NOMO-1 treated with dmso at 0.1 percent for 144 hours (cell line): Measurements from ENCODE around the gene GRIN2D.
A peak's percentile ranks its signal among the peaks of the same experiment; 100 is the strongest.
"Not testable (repeated sequence)": the region's sequence is repeated elsewhere in the genome, so short reads cannot be mapped to it uniquely, and the experiment has no call there.

Experiments used
- DNase-seq: peaks from one replicate; lab custom pipeline; 2025; ENCODE audit not compliant: unreplicated experiment; lab: John Stamatoyannopoulos, UW

GRIN2D gene

DNA sequence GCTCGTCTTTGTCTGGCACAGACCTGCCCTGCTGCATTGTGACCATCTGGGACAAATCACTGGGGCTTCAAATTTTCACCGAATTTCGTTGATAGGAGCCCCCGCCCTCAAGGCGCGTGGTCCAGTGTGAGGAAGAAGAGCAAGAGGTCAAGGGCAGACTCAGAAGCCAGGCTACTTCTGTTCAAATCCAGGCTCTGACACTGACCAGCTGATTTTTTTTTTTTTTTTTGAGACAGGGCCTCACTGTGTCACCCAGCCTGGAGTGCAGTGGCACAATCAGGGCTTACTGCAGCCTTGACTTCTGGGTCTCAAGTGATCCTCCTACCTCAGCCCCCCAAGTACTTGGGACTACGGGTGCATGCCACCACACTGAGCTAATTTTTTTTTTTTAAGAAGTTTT lies 22.1 kb upstream of the GRIN2D start:
- DNase-seq, result no peak

DNA sequence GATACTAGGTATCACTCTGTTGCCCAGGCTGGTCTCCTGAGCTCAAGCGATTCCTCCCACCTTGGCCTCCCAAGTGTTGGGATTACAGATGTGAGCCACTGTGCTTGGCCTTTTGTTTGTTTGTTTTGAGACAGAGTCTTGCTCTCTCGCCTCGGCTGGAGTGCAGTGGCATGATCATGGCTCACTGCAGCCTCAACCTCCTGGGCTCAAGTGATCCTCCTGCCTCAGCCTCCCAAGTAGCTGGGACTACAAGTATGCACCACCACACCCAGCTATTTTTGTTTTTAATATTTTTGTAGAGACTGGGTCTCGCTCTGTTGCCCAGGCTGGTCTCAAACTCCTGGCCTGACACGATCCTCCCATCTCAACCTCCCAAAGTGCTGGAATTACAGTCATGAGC lies 21.7 kb upstream of the GRIN2D start:
- not testable (repeated sequence) for DNase-seq

DNA sequence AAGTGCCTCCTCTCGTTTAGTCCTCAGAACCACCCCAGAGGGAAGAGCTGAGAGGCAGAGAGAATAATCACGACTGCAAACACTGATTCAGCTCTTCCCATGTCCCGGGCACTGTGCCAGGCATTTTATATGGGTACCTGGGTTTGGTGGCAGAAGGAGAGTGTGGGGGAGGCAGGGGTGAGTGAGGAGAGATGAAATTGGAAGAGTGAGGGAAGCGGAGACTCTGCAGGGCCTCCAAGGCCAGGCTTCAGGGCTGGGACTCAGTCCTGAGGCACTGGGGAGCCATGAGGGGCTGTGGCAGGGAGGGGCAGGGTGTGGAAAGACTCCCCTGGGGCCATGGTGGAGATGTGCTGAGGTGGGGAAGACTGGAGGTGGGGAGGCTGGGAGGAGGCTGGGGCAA lies 20.6 kb upstream of the GRIN2D start:
- no peak for DNase-seq

DNA sequence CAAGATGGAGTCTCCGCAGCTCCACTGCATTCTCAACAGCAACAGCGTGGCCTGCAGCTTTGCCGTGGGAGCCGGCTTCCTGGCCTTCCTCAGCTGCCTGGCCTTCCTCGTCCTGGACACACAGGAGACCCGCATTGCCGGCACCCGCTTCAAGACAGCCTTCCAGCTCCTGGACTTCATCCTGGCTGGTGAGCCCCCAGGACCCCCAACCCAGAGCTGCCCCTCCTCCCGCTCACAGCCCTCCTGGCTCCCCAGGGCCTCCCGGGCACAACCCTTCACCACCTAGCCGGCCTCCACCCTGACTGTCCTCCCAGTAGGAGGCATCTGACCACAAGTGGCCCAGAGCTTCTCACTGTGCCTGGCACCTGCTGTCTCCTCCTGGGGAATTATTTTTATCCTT lies 19.9 kb upstream of the GRIN2D start:
- DNase-seq, result no peak

DNA sequence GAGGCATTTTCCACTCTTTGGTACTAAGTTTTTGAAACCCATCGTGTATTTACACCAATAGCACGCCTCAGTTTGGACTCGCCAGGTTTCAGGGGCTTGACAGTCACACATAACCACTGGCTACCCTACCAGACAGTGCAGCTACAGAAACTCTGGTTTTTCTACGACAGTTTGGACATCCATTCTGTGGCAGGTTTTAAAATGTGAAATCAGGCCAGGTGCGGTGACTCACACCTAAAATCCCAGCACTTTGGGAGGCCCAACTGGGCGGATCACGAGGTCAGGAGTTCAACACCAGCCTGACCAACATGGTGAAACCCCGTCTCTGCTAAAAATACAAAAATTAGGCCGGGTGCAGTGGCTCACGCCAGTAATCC lies 15.3 kb upstream of the GRIN2D start:
- DNase-seq, result no peak

DNA sequence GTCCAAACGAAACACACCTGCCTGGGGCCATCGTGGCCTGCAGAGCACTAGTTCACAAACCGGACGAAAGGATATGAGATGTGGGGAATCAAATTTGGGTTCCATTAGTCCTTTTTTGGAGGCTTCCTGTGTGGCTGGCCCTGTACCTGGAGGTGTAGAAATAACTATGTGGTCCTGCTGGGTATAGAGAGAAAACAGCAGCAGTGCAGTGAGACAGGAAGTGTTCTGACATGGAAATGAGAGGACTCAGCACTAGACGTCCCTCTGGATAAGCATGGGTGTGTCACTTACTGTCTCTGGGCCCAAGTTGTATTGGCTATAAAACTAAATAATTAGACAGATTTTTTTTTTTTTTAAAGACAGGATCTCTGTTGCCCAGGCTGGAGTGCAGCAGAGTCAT lies 14.4 kb upstream of the GRIN2D start:
- no peak for DNase-seq

DNA sequence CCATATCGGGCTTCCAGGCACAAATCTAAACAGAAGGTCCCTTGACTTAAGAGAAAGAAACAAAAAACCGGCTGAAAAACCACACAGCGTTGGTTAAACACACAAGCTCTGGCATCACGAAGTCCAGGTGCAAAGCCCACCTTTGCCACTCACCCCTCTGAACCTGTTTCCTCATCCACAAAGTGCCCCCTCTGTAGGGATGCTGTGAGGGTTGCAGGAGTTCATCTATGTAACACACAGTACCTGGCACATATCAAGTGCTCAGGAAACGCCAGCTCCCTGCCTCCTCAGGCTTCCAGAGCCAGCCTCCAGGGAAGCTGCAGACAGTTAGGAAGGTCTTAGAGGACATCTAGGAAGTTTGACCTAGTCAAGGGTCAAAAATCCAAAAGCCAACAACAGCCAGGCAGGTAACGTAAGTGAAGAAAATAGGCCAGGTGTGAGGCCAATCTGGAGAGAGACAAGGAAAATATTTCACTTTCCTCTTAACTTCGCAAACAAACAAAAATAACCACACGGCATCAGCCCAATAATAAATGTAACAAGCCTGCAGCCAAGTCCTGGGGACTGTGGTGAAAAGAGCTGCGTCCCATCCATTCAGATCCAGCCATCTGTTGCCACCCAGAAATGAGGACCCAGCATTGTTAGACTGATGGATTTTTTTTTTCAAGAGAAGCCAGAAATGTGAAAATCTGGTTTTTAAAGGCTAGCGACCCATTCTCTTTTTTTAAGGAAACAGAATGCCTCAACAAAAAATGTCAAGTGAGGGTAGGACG lies 12.1 kb upstream of the GRIN2D start:
- no peak for DNase-seq

DNA sequence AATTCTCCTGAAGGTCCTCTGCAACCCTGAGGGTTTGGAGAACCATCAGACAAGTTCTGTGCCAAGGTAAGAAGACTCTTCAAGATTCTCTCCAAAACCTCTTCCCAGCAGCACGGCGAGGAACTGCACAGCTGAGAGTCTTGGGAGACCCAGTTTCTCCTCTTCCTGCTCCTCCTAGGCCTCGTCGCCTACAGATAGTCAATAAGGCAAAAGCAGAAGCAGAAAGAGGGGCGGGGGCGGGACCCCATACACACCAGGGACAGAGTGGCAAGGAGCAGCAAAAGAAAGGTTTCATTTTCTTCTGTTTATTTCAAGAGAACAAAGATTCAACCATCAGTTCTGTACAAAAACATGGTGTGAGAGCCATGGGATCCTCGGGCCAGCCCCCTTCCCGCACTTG lies 11.2 kb upstream of the GRIN2D start:
- no peak for DNase-seq

DNA sequence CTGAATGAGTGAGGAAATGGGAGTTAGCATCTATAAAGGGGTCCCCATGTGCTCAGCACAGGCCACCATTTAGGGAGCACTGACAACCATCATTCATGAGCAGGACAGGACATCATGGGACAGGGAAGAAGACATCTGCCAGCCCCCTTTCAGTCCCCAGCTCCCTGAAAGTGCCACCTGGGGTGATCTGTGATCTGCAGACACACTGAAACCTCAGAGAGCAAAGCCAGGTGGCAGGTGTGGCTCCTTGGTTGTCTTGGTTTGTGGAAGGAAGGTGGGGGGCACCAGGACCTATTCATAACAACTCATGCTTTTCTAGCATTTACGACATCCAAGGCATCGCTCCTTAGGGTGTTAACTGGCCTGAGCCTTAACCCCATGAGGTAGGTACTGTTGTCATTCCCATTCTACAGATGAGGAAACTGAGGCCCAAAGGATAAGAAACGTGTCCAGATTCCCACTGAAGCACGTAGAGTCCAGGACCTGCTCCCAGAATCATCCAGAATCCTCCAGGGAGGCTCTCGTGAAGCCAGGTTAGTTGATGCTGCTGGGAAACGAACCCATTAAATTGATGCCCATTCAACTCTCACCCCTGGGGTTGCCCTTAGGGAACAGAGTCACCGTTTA lies 7.9 kb upstream of the GRIN2D start:
- DNase-seq, result no peak

DNA sequence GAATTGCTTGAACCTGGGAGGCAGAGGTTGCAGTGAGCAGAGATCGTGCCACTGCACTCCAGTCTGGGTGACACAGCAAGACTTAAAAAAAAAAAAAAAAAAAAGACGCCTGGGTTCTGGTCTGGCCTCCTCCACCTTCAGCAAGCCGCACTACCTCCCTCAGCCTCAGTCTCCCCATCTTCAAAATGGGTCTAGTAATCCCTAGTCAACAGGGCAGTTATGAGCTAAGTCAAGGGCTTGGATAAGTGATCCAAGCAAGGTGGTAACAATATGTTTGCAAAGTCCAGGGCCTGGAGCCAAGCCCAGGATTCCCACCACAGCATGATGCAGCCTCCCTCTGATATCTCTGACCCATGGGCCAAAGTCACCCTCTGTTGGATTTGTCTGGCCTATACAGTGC lies 6.5 kb upstream of the GRIN2D start:
- DNase-seq, result no peak

DNA sequence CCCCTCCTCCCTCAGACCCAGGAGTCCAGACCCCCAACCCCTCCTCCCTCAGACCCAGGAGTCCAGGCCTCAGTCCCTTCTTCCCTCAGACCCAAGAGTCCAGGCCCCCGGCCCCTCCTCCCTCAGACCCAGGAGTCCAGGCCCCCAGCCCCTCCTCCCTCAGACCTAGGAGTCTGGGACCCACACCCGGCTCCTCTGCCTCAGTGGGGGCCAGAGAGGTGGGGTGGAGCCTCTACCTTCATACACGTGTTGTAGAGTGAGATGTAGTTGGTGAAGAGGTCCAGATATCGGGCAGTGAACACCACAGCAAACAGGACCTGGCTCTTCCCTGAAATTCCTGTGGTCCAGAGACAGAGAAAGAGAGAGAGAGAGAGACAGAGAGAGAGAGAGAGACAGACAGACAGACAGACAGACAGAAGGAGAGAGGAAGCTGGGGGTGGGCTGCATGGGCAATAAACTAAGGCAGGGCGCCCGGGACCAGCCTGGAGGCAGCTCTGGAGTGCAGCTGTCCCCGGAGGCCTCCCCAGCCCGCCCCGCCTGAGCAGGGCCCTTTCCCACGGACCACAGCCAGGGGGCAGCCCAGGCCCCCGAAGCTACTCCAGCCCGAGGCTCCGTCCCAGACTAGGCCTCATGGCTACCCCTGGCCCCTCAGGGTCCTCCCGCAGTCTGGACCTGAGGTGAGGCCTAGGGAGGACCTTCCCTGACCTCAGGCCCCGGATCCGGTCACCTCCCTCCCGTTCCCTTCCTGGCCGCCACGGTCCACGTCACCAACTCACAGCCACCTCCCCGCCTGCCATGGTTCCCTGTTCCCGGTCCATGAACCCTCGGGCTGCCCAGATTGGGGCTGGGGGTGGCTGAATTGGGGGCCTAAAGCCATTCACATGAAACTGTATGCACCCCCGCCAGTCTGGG lies 3.0 kb upstream of the GRIN2D start:
- no peak for DNase-seq

DNA sequence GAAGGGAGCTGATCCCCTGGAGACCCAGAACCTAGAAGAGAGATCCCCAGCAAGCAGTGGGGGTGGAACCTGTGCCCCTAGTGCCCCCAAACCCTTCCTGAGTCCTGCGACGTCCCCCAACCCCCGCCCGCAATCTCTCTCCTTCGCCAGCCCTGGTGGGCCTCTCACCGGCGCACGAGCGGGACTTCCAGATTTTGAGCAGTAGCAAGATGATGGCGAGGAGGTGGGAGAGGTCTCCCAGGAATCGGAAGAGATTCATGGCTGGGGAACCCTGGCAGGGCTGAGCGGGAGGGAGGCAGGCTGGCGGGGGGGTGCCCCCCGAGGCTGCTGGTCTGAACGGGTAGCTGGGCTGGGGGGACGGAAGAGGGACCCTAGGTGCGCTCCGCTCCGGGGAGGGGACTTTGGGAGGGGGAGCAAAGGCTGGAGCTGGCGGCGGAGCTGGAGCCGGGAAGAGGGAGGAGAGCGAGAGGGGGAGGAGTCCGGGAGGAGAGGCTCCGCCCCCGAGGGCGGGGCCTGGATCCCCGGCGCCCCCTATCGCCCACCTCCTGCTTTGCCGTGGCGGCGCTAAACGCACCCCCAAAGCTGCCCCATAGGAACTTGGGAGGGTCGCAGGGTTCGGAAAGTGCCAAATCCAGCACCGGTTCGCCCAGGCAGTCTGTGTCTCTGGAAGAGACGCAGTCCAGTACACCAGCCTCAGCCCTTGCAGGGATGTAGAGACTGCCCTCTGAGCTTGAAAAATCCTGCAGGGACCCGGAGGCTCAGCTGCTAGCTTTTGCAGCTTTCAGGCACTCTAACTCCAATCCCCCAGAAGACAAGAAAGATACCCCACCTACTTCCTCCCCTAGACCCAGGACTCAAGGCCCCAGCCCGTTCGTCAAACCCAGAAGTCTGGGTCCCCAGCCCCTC lies 2.1 kb upstream of the GRIN2D start, which contains the start of gene KDELR1:
TSS of gene KDELR1 (minus strand) at position 452 of the 906 bp plus-strand sequence. CDS start at position 259, 193 bp downstream.
- DNase-seq, result peak; percentile 30

DNA sequence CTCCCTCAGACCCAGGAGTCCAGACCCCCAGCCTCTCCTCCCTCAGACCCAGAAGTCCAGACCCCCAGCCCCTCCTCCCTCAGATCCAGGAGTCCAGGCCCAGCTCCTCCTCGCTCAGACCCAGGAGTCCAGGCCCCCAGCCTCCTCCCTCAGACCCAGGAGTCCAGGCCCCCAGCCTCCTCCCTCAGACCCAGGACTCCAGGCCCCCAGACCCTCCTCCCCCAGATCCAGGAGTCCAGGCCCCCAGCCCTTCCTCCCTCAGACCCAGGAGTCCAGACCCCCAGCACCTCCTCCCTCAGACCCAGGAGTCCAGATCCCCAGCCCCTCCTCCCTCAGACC lies 1.5 kb upstream of the GRIN2D start:
- not testable (repeated sequence) for DNase-seq

DNA sequence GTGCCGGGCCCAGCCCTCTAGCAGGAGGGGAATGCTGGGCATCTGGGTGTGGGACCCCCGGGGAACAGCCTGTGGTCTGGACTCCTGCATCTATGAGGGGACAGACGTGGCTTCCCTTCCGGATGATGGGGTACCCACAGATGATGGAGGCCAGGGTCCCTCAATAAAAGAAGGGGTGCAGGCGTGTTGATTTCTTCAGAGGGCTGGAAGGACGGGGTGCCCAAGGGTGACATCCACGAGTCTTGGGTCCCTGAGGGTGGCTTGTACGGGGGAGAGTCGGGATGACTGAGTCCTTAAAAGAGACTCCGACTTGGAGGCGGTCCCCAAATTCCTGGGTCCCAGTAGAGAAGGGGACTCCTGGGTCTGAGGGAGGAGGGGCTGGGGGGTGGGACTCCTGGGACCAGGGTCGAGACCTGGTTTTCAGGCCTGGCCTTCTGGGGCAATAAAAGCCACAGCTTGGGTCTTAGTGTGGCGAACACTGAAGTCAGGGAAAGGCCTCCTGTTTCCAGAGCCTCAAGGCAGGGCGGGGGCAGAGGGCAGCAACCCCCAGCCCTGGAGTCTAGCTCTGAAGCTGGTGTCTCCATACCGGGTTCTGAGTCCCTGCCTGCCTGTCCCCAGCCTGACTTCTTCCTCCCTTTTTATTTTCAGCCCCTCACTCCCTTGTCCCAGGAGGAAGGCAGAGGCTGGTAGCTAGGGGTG lies 459 bp upstream of the GRIN2D start:
- no peak for DNase-seq

DNA sequence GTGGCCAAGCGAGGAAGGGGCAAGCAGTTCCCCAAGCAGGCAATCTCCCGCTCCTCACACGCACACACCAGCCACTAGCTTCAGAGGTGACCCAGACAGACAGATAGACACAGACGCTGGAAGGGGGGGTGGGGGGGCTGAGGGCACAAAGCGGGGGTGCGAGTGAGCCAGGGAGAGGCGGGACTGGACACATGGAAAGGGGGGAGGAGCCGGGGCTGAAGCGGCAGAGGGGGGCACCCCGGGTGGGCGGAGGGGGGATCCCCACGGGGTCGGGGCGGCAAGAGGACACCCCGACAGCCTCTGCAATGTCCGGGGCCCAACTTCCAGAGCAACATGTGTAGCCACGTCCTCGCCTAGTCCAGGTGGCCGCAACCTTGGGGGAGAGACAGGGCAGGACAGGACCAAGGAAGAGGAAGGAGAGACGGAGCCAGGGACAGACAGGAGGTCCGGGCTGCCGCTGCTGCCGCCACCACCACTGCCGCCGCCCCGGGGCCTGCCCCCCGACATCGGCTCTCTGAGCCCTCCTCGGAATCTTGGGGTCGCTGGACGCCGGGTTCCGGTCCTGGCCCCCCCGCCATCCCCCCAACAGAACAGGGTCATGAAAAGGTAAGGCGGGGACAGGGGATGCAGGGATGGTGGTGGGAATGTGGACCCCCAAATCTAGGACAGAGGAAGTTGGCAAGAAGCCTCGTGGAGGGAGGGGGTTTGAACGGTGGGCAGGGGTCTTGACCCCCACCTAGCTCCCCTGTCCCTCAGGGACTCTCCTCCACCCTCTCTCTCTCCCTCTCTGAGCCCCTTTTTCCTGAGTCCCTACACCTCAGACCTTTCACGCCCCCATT lies 1.1 kb downstream of the GRIN2D start:
- DNase-seq, result no peak

DNA sequence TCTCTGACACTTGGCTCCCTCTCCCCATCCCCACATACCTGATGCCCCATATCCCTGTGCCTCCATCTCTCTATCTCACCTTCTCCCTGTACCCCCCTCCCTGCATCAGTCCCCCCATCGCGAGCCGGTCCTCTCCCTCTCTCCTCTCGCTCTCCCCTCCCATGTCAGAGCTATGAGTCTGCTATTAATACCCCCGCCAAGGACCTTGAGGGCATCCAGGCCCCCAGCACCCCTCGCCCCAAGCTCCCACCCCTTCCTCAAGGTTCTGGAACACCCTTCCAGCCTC lies 1.6 kb downstream of the GRIN2D start:
- DNase-seq, result no peak

DNA sequence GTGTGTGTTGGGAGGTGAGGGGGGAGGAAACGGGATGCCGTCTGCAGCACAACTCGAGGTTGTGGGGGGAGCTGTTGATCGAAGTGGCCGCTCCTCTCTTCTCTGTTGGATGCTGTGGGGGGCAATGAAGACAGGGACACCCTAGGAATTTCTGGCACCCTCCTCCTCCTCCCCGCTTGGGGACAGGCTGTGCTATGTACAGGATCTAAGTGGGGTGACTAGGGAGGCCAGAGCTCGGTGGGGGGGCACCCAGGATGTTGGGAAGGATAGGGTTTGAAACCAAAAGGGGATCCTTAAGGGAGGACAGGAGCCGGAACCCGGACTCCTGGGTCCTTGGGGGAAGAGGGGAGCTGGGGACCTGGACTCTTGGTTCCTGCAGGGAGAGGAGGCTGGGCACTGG lies 2.0 kb downstream of the GRIN2D start:
- no peak for DNase-seq

DNA sequence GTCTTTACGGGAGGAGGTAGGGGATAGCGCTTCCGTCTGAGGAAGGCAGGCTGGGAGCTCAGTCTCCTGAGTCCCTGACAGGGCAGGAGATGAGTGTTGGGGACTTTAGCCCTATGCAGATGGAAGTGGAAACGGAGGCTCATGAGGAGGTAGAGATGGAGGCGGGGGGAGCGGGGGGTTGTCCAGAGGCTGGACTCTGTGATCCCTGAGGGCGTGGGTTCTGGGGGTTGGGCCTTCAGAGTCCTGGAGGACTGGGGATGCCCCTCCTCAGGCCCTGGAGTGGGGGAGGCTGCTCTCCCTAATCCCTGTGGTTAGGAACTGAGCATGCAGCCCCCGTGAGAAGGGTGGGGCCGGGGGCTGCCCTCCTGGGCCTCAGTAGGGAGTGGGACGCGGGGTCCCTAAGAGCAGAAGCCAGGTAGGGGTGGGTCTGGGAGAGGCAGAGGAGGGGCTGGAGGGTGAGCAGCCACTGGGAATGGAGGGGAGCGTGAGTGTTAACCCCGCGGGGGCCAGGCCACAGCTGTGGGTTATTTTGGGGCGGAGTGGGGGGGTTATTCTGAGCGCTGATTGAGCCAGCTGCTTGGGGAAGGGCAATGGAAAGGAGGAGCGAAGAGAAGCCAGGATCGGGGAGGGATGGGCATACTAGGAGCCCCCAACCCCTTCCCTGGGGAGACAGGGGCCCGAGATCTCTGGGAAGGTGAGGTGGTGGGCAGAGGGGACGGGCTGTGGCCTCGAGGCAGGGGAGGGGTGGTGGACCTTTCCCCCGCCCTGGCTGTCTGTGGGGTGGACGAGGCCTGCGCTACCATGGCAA lies 2.8 kb downstream of the GRIN2D start:
- no peak for DNase-seq

DNA sequence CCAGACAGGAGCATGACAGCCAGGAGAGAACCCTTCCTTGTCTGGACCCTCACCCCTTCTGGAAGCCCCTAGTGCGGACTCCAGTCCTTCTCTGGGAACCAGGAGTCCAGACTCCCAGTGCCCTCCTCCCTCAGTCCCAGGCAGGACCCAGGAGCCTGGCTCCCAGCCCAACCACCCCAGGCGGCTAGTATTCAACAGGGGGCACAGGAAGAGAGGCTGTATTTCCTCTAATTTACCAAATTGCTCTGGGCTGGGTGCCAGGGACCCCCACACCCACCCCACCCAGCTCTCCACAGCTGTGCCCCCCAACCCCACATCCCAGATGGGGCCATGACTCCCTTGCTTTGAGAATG lies 3.3 kb downstream of the GRIN2D start:
- no peak for DNase-seq
